Fibroblast of villous mesenchyme (primary cell): Measurements from ENCODE around the gene IQGAP3. TPM values are rescaled to one million over a fixed set of nuclear protein-coding genes. Genes with fewer than 3 reads are reported as not detected.

Experiments used
- DNase-seq: peaks from one replicate; pipeline ENCODE4 v3.0.0-alpha.2; 2010; ENCODE audit warnings: low read depth
- H3K4me3 ChIP-seq: 2 replicates; pipeline ENCODE4 v1.5.1; 2011; ENCODE audit warnings: low read depth, mild to moderate bottlenecking, low read length
- CTCF ChIP-seq: IDR thresholded peaks from 2 replicates; pipeline ENCODE4 v1.5.1; 2012; ENCODE audit warnings: low read depth, mild to moderate bottlenecking, low read length; ENCODE audit not compliant: insufficient read depth
- total RNA-seq: library from RNA; depleted of rRNA; stranded (reverse); fragments of >200 nt; gene quantifications from 2 replicates; pipeline ENCODE4 v1.2.3, GENCODE V29; 2012

IQGAP3 gene
- total RNA-seq, 1 donor, result 24.2 TPM

DNA sequence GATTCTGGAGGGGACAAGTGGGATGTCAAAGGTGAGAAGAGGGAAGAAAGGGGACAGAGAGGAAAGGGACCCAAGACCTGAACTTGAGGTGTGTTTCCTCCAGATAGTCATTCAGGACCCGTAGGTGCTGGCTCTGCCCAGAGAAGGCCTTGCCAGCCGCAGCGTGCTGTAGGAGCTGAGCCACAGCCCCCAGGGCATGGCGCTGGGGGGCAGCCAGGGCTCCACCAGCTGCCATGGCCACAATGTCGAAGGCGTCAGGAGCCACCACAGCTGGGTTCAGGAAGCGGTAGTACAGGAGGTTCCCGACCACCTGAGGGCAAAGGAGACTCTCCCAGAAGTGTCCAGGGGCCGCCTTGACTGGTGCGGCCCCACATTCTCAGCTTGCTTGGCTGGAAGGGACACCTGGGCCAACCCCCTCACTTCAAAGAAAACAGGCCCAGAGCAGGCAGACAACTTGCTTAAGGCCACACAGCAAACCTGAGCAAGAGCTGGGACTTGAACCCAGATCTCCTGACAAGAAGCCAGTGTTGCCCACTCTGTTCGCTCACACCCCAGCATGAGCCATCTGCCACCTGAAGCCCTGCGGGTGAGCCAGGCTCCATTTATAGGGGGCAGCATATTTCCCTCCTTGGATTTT, 37.8 kb downstream of the IQGAP3 start:
- H3K4me3 ChIP-seq, result no peak overlapping the region
- no peak for TF ChIP-seq CTCF
- DNase-seq, result no peak

- TF ChIP-seq CTCF, result no peak
These were observed 38.7 kb downstream of the IQGAP3 start for GRCh38 chr1:156533568-156534220.

DNA sequence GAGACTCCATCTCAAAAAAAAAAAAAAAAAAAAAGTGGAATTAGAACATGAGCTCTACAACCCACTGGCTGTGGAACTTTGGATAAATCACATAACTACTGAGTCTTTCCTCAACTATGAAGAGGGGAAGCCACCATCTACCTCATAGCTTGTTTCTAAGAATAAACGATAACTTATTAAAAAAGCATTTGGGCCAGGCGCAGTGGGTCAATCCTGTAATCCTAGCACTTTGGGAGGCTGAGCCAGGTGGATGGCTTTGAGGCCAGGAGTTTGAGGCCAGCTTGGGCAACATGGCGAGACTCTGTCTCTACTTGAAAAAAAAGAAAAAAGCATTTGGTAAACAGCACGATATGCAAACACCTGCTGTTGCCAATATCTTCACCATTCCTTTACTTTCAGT, 40.0 kb downstream of the IQGAP3 start:
- H3K4me3 ChIP-seq, result no peak overlapping the region
- TF ChIP-seq CTCF, result no peak
- no peak for DNase-seq

More at GRCh38 chr1:156533568-156534220, 38.7 kb downstream of the IQGAP3 start:
- no peak overlapping the region for H3K4me3 ChIP-seq
- DNase-seq, result no peak

- H3K4me3 ChIP-seq, result no peak overlapping the region
- no peak for DNase-seq
- no peak for TF ChIP-seq CTCF
These were observed 42.4 kb downstream of the IQGAP3 start for GRCh38 chr1:156530006-156530405.

- H3K4me3 ChIP-seq, result no peak overlapping the region
- no peak for DNase-seq
- no peak for TF ChIP-seq CTCF
These were observed 43.4 kb downstream of the IQGAP3 start for GRCh38 chr1:156528875-156529425.

GRCh38 chr1:156528231-156528630, 44.1 kb downstream of the IQGAP3 start:
- TF ChIP-seq CTCF, result no peak
- no peak for DNase-seq
- H3K4me3 ChIP-seq, result no peak overlapping the region
